ENCODE measurements around the gene SMAD3.

SMAD3 gene

DNA sequence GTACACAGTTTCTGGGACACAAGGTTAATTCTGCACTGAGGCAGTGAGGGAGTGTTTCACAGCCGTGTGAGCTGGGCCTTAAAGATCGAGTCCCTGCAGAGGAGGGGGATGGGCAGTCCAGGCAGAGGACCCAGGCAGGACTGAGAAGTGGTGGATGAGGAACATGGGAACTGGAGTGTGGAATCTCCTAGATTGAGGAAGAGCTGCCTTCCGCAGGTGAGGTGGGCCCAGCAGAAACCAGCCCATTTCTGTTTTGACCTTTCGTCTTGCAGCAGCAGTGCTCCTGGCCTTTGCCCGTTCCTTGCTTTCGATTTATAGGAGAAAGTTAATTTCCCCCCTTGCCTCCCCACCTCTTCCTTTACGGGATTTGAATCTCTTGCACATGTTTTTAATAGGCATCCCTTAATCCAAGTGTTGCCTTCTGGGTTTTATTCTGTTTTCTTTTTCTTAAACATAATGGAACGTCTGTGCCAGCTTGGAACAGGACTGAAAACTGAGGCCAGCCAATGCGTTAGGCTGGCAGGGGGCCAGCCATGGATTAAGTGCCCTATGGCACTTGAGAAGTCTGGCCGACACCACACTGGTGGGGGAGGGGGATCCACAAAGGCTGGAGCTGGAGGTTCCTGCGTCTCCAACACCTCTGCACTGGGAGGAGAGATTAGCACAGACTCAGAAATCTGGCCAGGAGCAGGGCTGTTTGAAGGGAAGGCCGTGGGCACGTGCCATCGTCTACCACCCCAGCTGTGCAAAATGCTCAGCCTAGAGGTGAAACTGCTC lies 111.0 kb downstream of the SMAD3 start:
- Histone ChIP-seq H3K27me3 (ENCODE audit: insufficient read depth, poor library complexity, severe bottlenecking) (no peaks in the 10 kb centered on the region), H3K27ac (replicated peaks) (peak overlapping the region; percentile 13; the same call in 1 of the 2 replicates), H3K4me3 (replicated peaks; ENCODE audit: insufficient read depth, low read length) (no peak overlapping the region)
- TF ChIP-seq POLR2AphosphoS5 (IDR thresholded peaks at IDR 0.05; ENCODE audit: low read depth), result no peak
- no peak for DNase-seq (ENCODE audit: low read depth in 1 of 2, low spot score in 1 of 2)

DNA sequence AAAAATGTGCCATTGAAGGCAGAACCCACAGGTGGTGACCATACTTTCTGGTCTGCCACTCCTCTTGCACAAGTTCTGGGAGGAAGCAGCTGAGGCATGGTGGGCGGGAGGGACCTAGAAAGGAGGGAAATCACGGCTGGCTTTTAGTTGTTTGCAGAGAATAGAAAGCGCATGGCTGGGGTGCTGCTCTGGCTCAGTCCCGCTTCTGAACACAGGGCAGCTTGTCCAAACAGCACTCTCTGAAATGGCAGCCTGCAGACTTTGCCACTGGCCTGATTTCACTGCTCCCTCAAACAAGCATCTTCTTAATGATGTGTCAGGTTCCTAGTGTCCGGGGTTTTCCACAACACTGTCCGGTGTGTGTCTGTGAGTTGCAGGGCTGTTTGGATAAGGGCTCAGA lies 112.3 kb downstream of the SMAD3 start:
- no peak overlapping the region for H3K27ac ChIP-seq (replicated peaks)
- no peaks in the 10 kb centered on the region for H3K27me3 ChIP-seq (ENCODE audit: insufficient read depth, poor library complexity, severe bottlenecking)
- H3K4me3 ChIP-seq (replicated peaks; ENCODE audit: insufficient read depth, low read length), result no peak overlapping the region
- TF ChIP-seq POLR2AphosphoS5 (IDR thresholded peaks at IDR 0.05; ENCODE audit: low read depth), result 0 out of 2 replicates have a peak, but pooled peaks have one; percentile 40
- TF ChIP-seq, protein P1, sequence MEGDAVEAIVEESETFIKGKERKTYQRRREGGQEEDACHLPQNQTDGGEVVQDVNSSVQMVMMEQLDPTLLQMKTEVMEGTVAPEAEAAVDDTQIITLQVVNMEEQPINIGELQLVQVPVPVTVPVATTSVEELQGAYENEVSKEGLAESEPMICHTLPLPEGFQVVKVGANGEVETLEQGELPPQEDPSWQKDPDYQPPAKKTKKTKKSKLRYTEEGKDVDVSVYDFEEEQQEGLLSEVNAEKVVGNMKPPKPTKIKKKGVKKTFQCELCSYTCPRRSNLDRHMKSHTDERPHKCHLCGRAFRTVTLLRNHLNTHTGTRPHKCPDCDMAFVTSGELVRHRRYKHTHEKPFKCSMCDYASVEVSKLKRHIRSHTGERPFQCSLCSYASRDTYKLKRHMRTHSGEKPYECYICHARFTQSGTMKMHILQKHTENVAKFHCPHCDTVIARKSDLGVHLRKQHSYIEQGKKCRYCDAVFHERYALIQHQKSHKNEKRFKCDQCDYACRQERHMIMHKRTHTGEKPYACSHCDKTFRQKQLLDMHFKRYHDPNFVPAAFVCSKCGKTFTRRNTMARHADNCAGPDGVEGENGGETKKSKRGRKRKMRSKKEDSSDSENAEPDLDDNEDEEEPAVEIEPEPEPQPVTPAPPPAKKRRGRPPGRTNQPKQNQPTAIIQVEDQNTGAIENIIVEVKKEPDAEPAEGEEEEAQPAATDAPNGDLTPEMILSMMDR (IDR thresholded peaks at IDR 0.05; ENCODE audit: insufficient read depth, low read length), result no peak
- peak in 1 of 2 experiments; percentile 42 for DNase-seq (ENCODE audit: low read depth in 1 of 2, low spot score in 1 of 2)

DNA sequence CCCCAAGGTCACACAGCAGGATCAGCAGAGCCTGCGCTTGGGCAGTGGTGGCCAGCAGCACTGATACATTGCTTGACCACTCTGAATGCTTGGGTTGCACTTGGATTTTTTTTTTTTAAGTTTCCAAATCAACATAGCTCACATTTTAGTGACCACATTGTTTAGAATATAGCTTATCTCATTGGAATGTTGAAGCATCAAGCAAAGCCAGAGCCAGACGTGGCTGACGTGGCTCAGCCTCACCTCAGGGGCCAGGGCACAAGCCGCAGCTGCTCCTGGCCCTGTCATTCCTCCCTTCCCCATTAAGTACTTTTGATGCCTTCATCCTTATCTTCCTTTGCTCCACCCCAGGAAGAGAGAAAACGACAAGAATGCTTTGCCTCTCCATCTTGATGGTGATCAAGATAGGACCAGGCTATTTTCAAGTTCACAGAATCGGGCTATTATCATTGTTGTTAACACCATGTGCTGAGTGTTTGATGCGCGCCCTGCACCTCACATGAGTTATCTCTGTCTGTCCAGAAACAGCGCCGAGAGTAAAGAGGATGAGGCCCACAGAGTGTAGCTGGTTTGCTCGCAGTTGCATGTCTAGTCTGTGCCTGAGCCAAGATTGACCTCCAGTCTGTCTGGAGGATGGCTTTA lies 113.3 kb downstream of the SMAD3 start:
- Histone ChIP-seq H3K27ac (replicated peaks) (no peak overlapping the region), H3K4me3 (replicated peaks; ENCODE audit: insufficient read depth, low read length) (no peak overlapping the region), H3K27me3 (ENCODE audit: insufficient read depth, poor library complexity, severe bottlenecking) (no peaks in the 10 kb centered on the region)
- DNase-seq (ENCODE audit: low read depth in 1 of 2, low spot score in 1 of 2), result no peak
- TF ChIP-seq, protein P2, sequence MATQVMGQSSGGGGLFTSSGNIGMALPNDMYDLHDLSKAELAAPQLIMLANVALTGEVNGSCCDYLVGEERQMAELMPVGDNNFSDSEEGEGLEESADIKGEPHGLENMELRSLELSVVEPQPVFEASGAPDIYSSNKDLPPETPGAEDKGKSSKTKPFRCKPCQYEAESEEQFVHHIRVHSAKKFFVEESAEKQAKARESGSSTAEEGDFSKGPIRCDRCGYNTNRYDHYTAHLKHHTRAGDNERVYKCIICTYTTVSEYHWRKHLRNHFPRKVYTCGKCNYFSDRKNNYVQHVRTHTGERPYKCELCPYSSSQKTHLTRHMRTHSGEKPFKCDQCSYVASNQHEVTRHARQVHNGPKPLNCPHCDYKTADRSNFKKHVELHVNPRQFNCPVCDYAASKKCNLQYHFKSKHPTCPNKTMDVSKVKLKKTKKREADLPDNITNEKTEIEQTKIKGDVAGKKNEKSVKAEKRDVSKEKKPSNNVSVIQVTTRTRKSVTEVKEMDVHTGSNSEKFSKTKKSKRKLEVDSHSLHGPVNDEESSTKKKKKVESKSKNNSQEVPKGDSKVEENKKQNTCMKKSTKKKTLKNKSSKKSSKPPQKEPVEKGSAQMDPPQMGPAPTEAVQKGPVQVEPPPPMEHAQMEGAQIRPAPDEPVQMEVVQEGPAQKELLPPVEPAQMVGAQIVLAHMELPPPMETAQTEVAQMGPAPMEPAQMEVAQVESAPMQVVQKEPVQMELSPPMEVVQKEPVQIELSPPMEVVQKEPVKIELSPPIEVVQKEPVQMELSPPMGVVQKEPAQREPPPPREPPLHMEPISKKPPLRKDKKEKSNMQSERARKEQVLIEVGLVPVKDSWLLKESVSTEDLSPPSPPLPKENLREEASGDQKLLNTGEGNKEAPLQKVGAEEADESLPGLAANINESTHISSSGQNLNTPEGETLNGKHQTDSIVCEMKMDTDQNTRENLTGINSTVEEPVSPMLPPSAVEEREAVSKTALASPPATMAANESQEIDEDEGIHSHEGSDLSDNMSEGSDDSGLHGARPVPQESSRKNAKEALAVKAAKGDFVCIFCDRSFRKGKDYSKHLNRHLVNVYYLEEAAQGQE (IDR thresholded peaks at IDR 0.05; ENCODE audit: insufficient replicate concordance, low read depth), result no peak
- TF ChIP-seq POLR2AphosphoS5 (IDR thresholded peaks at IDR 0.05; ENCODE audit: low read depth) (no peak), GABPA (IDR thresholded peaks at IDR 0.05; ENCODE audit: low read depth) (no peak), SPI1 (IDR thresholded peaks at IDR 0.05; ENCODE audit: borderline replicate concordance, low read depth) (no peak)
- TF ChIP-seq, protein P1 (IDR thresholded peaks at IDR 0.05; ENCODE audit: insufficient read depth, low read length), result no peak

DNA sequence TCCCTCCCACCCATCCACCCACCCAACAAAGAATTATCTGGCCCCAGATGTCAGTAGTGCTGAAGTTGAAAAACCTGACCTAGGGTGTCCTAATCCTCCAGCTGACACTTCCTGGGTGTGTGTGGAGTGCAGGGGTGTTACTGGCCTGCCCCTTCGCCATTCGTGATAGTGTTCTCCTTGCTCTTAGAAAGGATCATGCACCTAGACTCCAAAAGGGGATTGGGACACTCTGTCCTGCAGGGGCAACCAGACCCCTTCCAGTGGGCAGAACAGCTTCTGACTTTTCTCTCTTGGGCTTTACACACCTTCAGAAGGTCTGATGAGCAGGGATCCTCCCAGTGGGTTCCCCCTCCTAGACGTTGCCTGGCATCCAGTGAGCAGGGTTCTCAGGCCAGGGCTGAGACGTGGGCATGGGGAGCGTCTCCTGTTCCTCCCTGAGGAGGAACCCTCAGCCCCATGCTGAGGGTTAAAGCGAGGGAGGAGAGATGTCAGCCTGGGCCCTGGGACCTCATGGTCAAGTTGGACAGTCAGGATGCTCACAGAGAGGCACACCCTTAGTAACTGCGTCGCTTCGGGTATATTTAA lies 114.1 kb downstream of the SMAD3 start:
- no peak overlapping the region for H3K27ac ChIP-seq (replicated peaks)
- no peaks in the 10 kb centered on the region for H3K27me3 ChIP-seq (ENCODE audit: insufficient read depth, poor library complexity, severe bottlenecking)
- H3K4me3 ChIP-seq (replicated peaks; ENCODE audit: insufficient read depth, low read length), result no peak overlapping the region
- DNase-seq (ENCODE audit: low read depth in 1 of 2, low spot score in 1 of 2), result no peak
- TF ChIP-seq POLR2AphosphoS5 (IDR thresholded peaks at IDR 0.05; ENCODE audit: low read depth) (no peak), GABPA (IDR thresholded peaks at IDR 0.05; ENCODE audit: low read depth) (no peak), SPI1 (IDR thresholded peaks at IDR 0.05; ENCODE audit: borderline replicate concordance, low read depth) (no peak)
- TF ChIP-seq, protein P1 (IDR thresholded peaks at IDR 0.05; ENCODE audit: insufficient read depth, low read length), result no peak
- TF ChIP-seq, protein P2 (IDR thresholded peaks at IDR 0.05; ENCODE audit: insufficient replicate concordance, low read depth), result no peak
